CD4-positive, alpha-beta T cell treated with Interleukin-21 for 1 hour (primary cell): ENCODE results near the gene TMEM144.
"Not testable (repeated sequence)": the region's sequence is repeated elsewhere in the genome, so short reads cannot be mapped to it uniquely, and the experiment has no call there.

Experiments used
- DNase-seq: peaks from one replicate; pipeline ENCODE4 v3.0.0-alpha.2; 2020

Gene TMEM144

GRCh38 chr4:158238575-158238974 lies 28.3 kb downstream of the TMEM144 start:
- no peak for DNase-seq

DNA sequence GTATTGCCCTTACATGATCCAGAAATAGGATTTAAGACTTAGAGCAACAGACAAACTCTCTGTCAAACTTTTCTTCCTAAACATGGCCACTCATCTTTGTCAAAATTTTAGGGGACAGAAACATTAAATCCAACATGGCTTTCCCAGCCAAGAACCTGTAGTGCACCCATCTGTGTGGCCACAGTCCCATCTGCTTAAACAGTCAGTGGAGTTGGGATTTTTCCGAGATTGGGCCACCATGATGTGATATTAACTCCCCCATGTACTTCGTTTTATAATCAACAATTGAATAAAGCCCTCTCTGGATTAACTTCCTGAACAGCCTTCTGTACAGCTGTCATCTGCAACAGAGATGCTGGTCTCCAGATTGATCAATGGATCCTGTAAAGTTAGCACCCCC lies 28.9 kb downstream of the TMEM144 start:
- no peak for DNase-seq

DNA sequence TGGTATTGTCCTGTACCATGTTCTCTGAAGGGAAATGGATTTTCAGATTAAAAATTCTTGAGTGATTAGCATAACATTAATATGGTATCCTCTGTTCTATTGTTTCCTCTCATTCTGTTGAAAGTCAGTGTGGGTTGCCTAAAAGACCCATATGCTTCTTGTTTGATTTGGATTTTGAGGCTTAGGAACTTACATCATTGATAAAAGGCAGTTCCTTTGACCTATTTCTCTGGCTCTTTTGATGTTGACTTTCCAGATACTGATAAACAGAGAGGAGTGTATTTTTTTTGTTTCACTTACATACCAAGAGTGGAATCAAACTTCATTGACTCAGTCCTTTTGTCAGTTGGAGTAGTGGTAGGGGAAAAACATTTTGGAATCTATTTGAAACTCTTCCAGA lies 32.8 kb downstream of the TMEM144 start:
- DNase-seq = no peak

DNA sequence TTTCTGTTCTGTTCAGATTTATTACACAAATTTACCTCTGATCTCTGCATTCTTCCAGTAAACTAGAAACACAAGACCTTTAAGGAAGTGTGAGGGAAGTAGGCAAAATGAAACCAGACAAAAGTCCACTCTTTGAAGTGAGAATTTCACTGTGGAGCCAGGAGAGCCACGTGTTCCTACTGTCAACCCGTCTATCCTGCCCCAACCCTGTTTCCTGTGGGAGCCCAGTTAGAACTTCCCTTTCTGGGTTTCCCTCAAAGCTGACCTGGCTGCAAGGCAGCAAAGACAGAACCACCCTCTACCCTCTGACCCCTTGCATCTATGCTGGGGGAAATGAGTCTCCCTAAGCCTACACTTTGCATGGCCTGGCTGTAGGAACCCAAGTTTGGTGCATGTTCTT lies 40.0 kb downstream of the TMEM144 start:
- DNase-seq = no peak

- DNase-seq = peak; percentile 41
These were observed 43.2 kb downstream of the TMEM144 start for GRCh38 chr4:158253350-158253980.

- DNase-seq = no peak
These were observed 44.0 kb downstream of the TMEM144 start for GRCh38 chr4:158254292-158254691.

- DNase-seq = no peak
These were observed 45.5 kb downstream of the TMEM144 start for GRCh38 chr4:158255727-158256324.

DNA sequence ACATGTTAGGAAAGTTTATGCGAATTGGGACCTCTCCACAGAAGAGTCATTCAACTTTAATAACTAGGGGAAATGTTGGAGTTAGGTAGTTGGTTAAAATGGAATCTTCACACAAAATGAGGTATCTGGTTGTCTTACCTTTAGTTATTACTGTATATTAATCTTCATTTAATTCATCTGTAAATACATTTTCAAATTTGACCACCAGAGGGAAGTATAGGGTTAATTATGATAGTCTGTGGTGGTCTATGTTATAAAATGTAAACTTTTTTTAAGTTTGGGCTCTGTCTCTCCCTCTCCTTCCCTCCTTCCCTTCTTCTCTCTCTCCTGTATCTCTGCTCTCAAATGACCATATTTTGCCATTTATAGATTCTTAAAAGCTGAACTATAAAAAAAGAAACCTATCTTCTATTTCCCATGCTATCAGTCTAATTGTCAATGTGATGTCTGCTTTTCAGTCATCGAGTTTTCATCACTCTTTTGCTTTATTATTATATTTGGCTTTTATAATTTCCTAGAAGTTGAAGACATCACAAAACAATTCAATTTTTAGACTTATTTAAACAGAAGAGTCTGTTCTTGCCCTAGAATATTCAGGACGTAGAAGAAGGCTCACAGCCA lies 49.8 kb downstream of the TMEM144 start:
- no peak for DNase-seq

DNA sequence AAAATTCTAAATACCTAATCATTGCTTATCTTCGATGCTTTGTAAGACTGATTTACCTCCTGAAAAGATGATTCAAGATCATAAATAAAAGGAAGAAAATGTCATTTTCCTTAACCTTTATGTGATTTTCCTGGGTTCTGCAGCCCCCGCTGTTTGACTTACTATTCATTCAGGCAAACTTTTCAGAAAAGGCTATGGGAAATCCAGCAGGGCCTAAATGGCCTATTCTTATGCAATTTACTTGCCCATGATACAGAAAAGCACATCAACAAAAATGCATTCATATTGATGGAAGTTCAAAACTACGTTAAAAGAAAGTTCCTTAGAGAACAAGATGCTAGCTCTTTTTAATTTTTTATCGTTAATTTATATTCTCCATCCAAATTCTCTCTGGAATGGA lies 51.2 kb downstream of the TMEM144 start:
- no peak for DNase-seq

DNA sequence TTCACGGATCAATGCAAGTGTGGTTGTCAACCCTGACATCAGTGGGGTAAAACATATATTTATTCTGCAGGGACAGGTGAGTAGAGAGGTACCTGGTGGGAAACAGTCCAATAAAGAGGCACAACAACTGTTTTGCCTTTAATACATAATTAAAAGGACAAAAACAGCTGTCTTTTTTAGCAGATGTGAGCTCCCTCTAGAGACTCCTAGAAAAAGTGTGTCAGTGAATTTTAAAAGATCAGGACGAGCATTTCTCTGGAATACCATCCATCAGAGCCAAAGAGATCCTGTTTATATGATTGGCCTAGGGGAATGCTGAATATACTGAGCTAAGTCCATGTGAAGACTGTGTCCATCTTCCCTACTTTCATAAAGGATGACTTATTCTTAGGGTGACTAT lies 58.3 kb downstream of the TMEM144 start:
- no peak for DNase-seq

DNA sequence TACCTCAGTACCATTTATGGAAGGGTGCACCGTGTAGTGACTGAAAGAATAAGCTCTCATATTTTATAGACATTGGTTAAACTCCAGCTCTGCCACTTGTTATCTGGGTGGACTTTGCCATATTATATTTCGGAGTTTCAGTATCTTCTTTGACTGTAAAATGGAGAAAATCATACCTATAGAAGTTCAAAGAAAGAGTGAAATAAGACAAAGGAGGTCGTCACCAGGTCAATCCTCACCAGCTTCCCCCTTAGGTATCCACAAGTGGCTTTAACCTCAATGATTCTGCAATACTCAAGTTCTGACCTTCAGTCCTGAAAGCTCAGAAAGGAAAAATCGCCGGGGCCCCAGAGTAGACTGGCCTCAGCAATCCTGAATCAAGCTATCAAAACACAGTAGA lies 64.3 kb downstream of the TMEM144 start:
- no peak for DNase-seq

- DNase-seq = no peak
These were observed 67.3 kb downstream of the TMEM144 start for GRCh38 chr4:158277558-158277957.

GRCh38 chr4:158279052-158279451 lies 68.8 kb downstream of the TMEM144 start:
- DNase-seq = not testable (repeated sequence)

GRCh38 chr4:158280856-158281255 lies 70.6 kb downstream of the TMEM144 start:
- DNase-seq = no peak

DNA sequence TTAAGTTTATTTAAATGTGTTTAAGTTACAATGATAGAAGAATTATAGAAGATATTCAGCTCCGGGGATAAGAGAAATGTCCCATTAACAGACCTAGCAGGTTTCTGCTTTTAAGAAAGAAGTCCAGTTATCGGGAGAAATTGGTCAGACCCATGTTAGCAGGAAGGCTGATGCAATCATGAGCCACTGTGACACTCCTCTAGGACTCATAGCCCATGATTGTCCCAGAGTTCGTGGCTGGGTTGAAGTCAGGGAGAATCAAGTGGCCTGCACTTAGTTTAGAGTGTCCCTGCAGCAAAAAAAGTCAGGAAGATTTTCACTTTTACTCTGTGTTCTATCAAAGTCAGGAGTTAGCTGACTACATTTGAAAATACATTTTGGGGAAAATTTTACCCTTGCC lies 72.0 kb downstream of the TMEM144 start:
- no peak for DNase-seq

DNA sequence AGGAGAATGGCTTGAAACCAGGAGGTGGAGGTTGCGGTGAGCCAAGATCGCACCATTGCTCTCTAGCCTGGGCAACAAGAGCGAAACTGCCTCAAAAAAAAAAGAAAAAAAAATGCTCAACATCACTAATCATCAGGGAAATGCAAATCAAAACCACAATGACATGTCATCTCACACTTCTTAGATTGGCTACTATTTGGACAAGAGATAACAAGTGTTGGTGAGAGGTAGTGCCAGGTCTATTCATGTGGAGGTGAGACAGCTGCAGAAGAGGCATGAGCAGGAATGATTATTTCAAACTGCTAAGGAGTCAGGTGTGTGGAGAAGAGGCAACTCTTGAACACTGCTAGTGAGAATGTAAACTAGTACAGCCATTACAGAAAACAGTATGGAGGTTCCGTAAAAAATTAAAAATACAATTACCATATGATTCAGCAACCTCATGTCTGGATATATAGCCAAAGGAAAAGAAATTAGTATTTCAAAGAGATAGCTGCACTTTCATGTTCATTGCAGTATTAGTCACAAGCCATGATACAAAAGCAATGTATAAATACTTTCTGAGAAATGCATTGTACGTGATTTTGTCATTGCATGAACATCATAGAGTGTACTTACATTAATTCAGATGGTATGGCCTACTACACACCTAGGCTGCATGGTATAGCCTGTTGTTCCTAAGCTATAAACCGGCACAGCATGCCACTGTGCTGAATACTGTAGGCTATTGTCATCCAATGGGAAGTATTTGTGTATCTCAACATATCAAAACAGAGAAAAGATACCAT lies 75.3 kb downstream of the TMEM144 start:
- no peak for DNase-seq

- DNase-seq = no peak
These were observed 80.6 kb downstream of the TMEM144 start for GRCh38 chr4:158290912-158291311.

GRCh38 chr4:158291334-158292055 lies 81.2 kb downstream of the TMEM144 start:
- DNase-seq = no peak

DNA sequence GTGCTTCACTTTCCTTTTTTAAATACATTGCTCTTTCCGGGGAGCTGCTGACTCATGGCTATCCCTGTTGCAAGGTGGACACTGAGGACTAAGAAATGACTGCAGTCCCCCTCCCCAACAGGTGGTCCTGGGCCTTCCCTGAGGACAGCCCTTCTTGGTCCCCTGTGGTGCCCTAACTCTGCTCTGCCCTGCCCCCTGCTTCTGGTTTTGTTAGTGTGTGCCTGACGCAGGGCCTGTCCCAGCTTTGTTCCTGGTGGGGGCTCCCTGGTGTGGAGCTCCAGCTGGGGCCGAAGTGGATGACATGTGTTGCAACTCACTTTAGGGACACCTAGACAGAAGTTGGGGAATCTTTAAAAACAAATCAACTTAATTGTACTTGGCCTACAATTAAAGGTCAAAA lies 81.9 kb downstream of the TMEM144 start:
- no peak for DNase-seq

DNA sequence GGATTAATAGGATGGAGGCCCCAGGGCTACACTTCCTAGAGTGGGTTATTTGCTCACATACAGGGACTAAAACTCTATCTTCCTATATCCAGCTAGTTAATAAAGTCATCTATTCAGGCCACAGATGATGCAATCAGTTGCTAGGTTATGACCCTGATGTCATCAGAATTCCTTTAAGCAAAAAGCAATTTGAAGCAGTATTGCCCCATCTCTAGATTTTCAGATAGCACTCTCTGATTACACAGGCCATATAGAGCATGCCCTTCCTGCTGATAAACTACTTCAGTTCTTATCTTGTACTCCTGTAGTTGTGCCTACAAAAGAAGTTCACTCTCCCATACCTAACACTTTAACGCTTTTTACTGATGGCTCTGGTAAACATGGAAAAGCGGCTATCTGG lies 84.8 kb downstream of the TMEM144 start:
- DNase-seq = no peak

- DNase-seq = no peak
These were observed 87.6 kb downstream of the TMEM144 start for GRCh38 chr4:158297866-158298265.

GRCh38 chr4:158299459-158300007 lies 89.2 kb downstream of the TMEM144 start:
- no peak for DNase-seq

- no peak for DNase-seq
These were observed 89.7 kb downstream of the TMEM144 start for GRCh38 chr4:158300012-158300411.
